Measurements from ENCODE around the gene ADPRS.

- no peak for TF ChIP-seq EZH2phosphoT487 (IDR thresholded peaks at IDR 0.05; ENCODE audit: insufficient read depth, low read depth)
- no peak for TF ChIP-seq EZH2 (IDR thresholded peaks at IDR 0.05; ENCODE audit: insufficient read depth, poor library complexity, severe bottlenecking)
These were observed at the start of gene ADPRS for GRCh38 chr1:36088577-36089392.

Measured in GM23248 (cell line).